RWPE1 (cell line): ENCODE measurements around the gene ALDH1L1.
"Not testable (repeated sequence)": the region's sequence is repeated elsewhere in the genome, so short reads cannot be mapped to it uniquely, and the experiment has no call there.

Experiments used
- CTCF ChIA-PET: fragments of 350-600 bp; sonication (Branson Sonifier 250); formaldehyde crosslinking; extraction: SDS; loops from one replicate; lab custom pipeline; 2021; lab: Yijun Ruan, JAX
- POLR2A ChIA-PET: fragments of 400-600 bp; formaldehyde crosslinking; extraction: SDS; loops from one replicate; lab custom pipeline; 2020; ENCODE audit warnings: antibody characterized with exemption; ENCODE audit not compliant: low non-redundant PET; lab: Yijun Ruan, JAX
- DNase-seq: peaks from one replicate; pipeline ENCODE4 v3.0.0; 2012; ENCODE audit warnings: low spot score
- H3K27ac ChIP-seq: fragments of 450-650 bp; 2 replicates; pipeline ENCODE4 v1.5.1; 2017
- TF ChIP-seq, protein P1 (sequence below): fragments of 450-650 bp; conservative IDR thresholded peaks from 2 replicates; pipeline ENCODE4 v1.5.1; 2017; ENCODE audit warnings: low read depth, mild to moderate bottlenecking

Gene ALDH1L1

GRCh38 chr3:126067959-126068358 is 112.4 kb downstream of the ALDH1L1 start:
- TF ChIP-seq, protein P1, sequence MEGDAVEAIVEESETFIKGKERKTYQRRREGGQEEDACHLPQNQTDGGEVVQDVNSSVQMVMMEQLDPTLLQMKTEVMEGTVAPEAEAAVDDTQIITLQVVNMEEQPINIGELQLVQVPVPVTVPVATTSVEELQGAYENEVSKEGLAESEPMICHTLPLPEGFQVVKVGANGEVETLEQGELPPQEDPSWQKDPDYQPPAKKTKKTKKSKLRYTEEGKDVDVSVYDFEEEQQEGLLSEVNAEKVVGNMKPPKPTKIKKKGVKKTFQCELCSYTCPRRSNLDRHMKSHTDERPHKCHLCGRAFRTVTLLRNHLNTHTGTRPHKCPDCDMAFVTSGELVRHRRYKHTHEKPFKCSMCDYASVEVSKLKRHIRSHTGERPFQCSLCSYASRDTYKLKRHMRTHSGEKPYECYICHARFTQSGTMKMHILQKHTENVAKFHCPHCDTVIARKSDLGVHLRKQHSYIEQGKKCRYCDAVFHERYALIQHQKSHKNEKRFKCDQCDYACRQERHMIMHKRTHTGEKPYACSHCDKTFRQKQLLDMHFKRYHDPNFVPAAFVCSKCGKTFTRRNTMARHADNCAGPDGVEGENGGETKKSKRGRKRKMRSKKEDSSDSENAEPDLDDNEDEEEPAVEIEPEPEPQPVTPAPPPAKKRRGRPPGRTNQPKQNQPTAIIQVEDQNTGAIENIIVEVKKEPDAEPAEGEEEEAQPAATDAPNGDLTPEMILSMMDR: no peak
- POLR2A ChIA-PET: no interaction called here

GRCh38 chr3:126066676-126067075 is 113.7 kb downstream of the ALDH1L1 start:
- H3K27ac ChIP-seq, CTCF ChIA-PET, POLR2A ChIA-PET, DNase-seq: not testable (repeated sequence)

More at GRCh38 chr3:126067959-126068358, 112.4 kb downstream of the ALDH1L1 start:
- DNase-seq: no peak
- no peak overlapping the region for H3K27ac ChIP-seq
- CTCF ChIA-PET: no interaction called here

DNA sequence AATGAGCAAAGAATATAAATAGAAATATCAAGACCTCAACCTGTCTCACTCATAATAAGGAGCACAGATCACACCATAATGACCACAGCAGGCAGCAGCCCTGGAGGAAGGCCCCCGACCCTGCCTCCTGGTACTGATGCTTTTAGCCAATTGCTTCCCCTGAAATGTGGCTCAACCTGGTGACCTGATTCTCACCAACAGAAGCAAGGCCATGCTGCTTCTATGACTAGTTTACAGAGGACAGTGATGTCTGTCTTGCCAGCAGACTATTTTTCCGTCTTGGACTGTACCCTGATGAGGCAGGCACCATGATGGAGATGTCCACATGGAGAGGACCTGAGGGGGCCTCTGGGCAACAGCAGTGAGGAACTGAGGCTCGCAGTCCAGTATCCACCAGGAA is 114.5 kb downstream of the ALDH1L1 start:
- H3K27ac ChIP-seq: no peak overlapping the region
- TF ChIP-seq, protein P1: no peak
- ChIA-PET POLR2A (no interaction called here), CTCF (no interaction called here)
- DNase-seq: no peak

GRCh38 chr3:126064627-126065258 is 115.6 kb downstream of the ALDH1L1 start:
- POLR2A ChIA-PET: no interaction called here
- no peak for DNase-seq

GRCh38 chr3:126063358-126063965 is 116.9 kb downstream of the ALDH1L1 start:
- POLR2A ChIA-PET: no interaction called here
- CTCF ChIA-PET: interaction anchor here (0.6 kb wide), 1 partner anchor 45 kb away, joined by 7 read pairs; no protein-coding TSS in a partner anchor

More at GRCh38 chr3:126064627-126065258, 115.6 kb downstream of the ALDH1L1 start:
- TF ChIP-seq, protein P1: no peak
- no peak overlapping the region for H3K27ac ChIP-seq
- CTCF ChIA-PET: no interaction called here

DNA sequence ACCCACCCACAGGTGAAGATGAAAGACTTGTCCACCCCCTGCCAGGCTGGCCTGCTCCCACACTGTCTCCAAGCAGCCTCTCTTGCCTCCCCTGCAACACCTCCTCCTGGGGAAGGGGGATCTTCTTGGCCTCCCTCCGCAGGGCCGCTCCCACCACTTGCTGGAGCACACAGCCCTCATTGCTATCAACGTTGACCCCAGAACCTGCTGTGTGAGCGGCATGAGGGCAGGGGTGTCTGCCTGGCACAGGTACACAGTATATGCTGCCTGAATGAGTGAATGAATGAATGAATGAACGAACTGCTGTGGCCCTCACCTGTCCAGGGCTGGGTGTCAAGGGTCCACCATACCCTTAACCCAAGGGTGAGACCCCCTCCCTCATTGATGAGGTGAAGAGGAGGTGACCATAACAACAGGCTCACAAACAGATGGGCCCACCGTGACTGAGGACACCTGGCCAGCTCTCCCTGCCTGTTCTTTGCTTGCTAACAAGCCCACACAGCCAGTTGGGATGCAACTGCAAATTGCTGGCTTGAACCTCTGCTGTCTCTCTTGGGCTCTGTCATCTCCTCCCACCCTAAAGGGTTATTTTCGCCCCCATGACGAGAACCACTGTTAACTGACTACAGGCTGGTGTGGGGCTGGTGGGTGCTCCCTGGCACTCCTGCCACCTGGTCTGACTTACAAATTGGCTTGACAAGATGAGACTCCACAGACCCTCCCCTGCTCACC is 118.9 kb downstream of the ALDH1L1 start:
- TF ChIP-seq, protein P1: no peak
- CTCF ChIA-PET: interaction anchor here (0.7 kb wide), 1 partner anchor 1686 kb away, joined by 3 read pairs; no protein-coding TSS in a partner anchor
- no peak overlapping the region for H3K27ac ChIP-seq
- POLR2A ChIA-PET: no interaction called here
- no peak for DNase-seq

More at GRCh38 chr3:126063358-126063965, 116.9 kb downstream of the ALDH1L1 start:
- H3K27ac ChIP-seq: no peak overlapping the region
- no peak for DNase-seq
- TF ChIP-seq, protein P1: no peak
